Adrenal gland (tissue), 5 donors: Measurements from ENCODE around the gene ALCAM.

Source experiments
- CTCF ChIP-seq, 6 experiments: fragments of 450-650 bp in 4 of 6; fragments of 200-600 bp in 2 of 6; sonication (generic) in 1 of 6; IDR thresholded peaks; 1 replicate in 5 of 6; 2 replicates in 1 of 6; pipeline versions ENCODE4 v1.5.1 to v1.8.0; 2016 to 2021; ENCODE audit warnings: antibody characterized with exemption in 6 of 6, mild to moderate bottlenecking in 2 of 6, moderate library complexity in 1 of 6
- POLR2A ChIP-seq, 2 donors: fragments of 450-650 bp; IDR thresholded peaks; one replicate each; pipeline ENCODE4 v1.6.1; 2017; ENCODE audit warnings: antibody characterized with exemption in 2 of 2, mild to moderate bottlenecking in 2 of 2, moderate library complexity in 1 of 2
- donor health status: DM: no; HTN: no; CAD: no.

GRCh38 chr3:105354429-105354828 is 12.3 kb upstream of the ALCAM start:
- no peak for TF ChIP-seq POLR2A (IDR thresholded peaks at IDR 0.05)
- TF ChIP-seq CTCF (IDR thresholded peaks at IDR 0.05): no peak
